C4-2B (cell line): ENCODE results near the gene ARV1.

Source experiments
- ZFX ChIP-seq: fragments of 450-650 bp; IDR thresholded peaks from 2 replicates; pipeline ENCODE4 v1.6.1; 2017
- TF ChIP-seq, protein P1 (sequence below): fragments of 450-650 bp; conservative IDR thresholded peaks from 2 replicates; pipeline ENCODE4 v1.5.1; 2017; ENCODE audit warnings: mild to moderate bottlenecking

- TF ChIP-seq, protein P1, sequence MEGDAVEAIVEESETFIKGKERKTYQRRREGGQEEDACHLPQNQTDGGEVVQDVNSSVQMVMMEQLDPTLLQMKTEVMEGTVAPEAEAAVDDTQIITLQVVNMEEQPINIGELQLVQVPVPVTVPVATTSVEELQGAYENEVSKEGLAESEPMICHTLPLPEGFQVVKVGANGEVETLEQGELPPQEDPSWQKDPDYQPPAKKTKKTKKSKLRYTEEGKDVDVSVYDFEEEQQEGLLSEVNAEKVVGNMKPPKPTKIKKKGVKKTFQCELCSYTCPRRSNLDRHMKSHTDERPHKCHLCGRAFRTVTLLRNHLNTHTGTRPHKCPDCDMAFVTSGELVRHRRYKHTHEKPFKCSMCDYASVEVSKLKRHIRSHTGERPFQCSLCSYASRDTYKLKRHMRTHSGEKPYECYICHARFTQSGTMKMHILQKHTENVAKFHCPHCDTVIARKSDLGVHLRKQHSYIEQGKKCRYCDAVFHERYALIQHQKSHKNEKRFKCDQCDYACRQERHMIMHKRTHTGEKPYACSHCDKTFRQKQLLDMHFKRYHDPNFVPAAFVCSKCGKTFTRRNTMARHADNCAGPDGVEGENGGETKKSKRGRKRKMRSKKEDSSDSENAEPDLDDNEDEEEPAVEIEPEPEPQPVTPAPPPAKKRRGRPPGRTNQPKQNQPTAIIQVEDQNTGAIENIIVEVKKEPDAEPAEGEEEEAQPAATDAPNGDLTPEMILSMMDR: no peak
- no peak for TF ChIP-seq ZFX
These were observed 23.0 kb downstream of the ARV1 start for GRCh38 chr1:231001892-231002291.
